ENCODE measurements around the gene CDT1.

DNA sequence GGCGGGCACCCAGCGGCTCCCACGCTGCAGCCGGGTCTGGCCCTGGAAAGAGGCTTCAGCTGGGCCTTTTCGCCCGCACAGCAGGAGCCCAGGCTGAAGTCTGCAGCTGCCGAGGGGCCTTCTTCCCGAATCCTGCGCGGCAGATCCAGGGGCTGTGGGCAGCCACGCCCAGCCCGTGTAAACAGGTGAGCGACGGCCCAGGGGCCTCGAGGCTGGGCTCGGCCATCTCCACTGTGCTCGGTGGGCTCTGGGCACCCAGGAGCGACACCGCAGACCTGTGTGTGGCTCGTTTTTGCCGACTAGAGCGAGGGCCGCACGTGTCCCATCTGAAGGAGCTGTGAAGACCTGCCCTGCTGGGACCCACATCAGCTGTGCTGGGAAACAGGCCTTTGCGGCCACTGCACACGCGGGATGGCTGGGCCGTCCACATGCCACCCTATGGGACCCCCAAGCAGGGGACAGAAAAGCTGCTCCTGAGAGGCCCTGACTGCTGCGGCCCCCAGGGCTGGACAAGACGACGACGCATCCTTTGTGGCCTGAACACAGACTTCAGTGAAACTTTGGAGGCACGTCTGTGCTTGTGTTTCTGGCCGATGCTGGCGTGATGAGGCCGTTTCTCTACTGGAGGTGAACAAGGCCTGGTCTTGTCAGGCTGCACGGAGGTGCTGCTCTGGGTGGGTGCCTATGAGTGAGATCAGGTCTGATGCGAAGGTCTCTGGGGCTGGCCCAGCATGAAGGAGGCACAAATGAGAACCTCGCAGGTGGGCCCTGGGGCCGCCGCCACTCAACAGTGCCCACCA, 13.3 kb downstream of the CDT1 start:
- TF ChIP-seq, protein P1, sequence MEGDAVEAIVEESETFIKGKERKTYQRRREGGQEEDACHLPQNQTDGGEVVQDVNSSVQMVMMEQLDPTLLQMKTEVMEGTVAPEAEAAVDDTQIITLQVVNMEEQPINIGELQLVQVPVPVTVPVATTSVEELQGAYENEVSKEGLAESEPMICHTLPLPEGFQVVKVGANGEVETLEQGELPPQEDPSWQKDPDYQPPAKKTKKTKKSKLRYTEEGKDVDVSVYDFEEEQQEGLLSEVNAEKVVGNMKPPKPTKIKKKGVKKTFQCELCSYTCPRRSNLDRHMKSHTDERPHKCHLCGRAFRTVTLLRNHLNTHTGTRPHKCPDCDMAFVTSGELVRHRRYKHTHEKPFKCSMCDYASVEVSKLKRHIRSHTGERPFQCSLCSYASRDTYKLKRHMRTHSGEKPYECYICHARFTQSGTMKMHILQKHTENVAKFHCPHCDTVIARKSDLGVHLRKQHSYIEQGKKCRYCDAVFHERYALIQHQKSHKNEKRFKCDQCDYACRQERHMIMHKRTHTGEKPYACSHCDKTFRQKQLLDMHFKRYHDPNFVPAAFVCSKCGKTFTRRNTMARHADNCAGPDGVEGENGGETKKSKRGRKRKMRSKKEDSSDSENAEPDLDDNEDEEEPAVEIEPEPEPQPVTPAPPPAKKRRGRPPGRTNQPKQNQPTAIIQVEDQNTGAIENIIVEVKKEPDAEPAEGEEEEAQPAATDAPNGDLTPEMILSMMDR (IDR thresholded peaks at IDR 0.05), result no peak
- TF ChIP-seq POLR2AphosphoS5 (IDR thresholded peaks at IDR 0.05; ENCODE audit: low read depth, low read length) (no peak), TCF7L2 (IDR thresholded peaks at IDR 0.05; ENCODE audit: low read depth, low read length) (no peak), SIN3A (IDR thresholded peaks at IDR 0.05; ENCODE audit: borderline replicate concordance, insufficient read depth, low read depth, low read length) (no peak)
- TF ChIP-seq, protein P2, sequence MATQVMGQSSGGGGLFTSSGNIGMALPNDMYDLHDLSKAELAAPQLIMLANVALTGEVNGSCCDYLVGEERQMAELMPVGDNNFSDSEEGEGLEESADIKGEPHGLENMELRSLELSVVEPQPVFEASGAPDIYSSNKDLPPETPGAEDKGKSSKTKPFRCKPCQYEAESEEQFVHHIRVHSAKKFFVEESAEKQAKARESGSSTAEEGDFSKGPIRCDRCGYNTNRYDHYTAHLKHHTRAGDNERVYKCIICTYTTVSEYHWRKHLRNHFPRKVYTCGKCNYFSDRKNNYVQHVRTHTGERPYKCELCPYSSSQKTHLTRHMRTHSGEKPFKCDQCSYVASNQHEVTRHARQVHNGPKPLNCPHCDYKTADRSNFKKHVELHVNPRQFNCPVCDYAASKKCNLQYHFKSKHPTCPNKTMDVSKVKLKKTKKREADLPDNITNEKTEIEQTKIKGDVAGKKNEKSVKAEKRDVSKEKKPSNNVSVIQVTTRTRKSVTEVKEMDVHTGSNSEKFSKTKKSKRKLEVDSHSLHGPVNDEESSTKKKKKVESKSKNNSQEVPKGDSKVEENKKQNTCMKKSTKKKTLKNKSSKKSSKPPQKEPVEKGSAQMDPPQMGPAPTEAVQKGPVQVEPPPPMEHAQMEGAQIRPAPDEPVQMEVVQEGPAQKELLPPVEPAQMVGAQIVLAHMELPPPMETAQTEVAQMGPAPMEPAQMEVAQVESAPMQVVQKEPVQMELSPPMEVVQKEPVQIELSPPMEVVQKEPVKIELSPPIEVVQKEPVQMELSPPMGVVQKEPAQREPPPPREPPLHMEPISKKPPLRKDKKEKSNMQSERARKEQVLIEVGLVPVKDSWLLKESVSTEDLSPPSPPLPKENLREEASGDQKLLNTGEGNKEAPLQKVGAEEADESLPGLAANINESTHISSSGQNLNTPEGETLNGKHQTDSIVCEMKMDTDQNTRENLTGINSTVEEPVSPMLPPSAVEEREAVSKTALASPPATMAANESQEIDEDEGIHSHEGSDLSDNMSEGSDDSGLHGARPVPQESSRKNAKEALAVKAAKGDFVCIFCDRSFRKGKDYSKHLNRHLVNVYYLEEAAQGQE (IDR thresholded peaks at IDR 0.05; ENCODE audit: insufficient read depth in 1 of 2, low read depth in 2 of 2, low read length in 1 of 2), result no peak
